GM18526 (cell line): ENCODE measurements around the gene ESRRA.
A peak's percentile ranks its signal among the peaks of the same experiment; 100 is the strongest.

Source experiments
- POLR2A ChIP-seq: IDR thresholded peaks from 3 replicates; pipeline ENCODE4 v1.6.1; 2011; ENCODE audit not compliant: insufficient read length; ENCODE audit errors: extremely low read depth

The ESRRA gene

DNA sequence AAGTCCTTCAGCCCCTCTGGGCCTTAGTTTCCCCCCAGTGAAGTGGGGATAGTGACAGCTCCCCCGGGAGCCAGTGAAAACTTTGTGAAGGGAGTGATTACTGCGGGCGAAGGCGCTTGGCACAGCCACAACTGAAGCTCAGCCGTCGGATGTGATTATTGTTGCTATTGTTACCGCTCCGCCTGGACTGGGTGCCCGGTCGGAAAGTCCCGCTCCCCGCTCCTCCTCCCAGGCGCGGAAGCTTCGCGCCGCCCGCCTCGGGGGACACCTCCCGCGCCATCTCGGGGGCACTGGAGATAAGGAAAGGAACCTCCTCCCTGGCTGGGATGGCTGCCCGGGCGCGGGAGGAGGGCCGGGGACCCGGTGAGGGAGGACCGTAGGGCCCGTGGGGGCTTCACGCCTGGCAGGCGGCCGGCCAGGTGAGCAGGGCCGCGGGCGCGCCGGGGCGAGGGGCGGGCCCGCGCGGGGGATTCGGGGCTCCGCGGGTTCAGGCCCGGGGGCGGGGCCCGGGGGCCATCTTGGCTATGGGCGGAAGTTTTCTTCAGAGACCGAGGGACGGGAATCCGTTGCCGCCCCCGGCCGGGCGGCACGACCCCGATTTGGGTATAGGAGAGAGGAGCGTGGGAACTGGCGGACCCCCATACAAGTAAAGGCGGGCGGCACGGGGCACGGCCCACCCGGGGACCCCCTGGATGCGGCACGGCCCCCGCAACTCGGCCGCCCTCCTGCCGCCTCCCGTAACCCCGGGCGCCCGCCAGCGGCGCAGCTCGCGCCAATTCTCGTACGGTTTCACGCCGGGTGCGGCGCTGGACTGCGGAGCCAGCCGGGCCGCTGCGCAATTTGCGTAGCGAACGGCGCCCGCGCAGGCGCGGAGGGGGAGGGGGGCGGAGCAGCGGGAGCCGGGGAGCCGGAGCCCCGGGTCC is 20.1 kb upstream of the ESRRA start, which contains the start of gene GPR137:
Gene GPR137, plus strand, starts transcription at position 887 of the 923 bp plus-strand sequence. CDS start 677 bp downstream, outside the sequence.
- peak; percentile 11 for TF ChIP-seq POLR2A

DNA sequence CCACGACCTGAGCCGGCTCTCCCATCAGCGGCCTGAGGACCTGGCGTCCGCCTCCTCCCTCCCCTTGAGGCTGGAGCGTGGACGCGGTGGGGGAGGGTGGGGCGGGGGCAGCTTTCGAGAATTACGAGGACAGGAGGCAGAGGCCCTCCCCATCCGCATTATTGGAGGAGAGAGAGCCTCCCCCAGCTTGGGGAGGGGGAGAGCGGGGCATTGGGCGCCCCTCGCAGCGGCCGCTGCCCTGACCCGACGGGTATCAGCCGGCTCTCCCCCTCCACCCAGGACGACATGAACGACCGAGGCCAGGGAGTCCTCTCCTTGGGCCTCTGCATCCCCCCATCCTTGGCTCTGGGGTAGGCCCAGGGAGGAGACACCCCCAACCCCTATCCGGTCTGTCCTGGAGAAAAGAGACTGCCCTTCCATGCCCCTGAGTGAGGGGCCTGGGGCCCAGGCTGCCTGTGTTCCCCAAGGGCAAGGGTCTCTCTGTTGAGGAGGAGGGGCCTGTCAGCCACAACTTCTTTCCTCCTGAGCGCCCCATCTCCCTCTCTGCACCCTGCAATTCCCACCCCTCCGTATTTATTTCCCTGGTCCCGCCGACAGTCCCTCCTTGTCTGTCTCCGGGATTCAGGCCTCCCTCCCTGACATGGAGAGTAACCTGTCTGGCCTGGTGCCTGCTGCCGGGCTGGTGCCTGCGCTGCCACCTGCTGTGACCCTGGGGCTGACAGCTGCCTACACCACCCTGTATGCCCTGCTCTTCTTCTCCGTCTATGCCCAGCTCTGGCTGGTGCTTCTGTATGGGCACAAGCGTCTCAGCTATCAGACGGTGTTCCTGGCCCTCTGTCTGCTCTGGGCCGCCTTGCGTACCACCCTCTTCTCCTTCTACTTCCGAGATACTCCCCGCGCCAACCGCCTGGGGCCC is 19.2 kb upstream of the ESRRA start:
- TF ChIP-seq POLR2A: peak; percentile 11

DNA sequence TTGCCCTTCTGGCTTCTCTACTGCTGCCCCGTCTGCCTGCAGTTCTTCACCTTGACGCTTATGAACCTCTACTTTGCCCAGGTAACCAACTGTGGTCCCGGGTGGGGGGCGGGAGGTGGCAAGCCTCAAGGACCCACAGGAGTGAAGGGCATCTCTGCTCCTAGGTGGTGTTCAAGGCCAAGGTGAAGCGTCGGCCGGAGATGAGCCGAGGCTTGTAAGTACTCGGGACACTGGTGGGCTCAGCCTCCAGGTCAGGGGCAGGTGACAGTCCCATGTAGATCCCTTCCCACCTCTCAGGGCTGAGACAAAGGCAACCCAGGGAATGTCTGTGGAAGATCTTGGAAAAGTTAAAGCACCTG is 18.5 kb upstream of the ESRRA start:
- TF ChIP-seq POLR2A: no peak

DNA sequence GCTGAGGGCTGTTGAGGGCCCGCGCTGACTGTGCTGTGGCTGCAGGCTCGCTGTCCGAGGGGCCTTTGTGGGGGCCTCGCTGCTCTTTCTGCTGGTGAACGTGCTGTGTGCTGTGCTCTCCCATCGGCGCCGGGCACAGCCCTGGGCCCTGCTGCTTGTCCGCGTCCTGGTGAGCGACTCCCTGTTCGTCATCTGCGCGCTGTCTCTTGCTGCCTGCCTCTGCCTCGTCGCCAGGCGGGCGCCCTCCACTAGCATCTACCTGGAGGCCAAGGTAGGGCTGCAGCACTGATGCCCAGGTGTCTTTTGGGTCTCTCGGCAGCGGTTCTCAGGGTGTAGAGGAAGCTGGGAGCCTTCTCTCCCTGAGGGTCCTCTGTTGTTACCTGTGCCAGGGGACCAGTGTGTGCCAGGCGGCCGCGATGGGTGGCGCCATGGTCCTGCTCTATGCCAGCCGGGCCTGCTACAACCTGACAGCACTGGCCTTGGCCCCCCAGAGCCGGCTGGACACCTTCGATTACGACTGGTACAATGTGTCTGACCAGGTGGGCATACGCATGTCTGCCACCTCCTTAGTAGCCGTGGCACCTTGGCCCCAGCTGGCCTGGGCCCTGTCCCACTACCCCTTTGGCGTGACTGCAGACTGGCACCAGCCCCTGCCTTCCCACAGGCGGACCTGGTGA is 17.5 kb upstream of the ESRRA start:
- TF ChIP-seq POLR2A: no peak

DNA sequence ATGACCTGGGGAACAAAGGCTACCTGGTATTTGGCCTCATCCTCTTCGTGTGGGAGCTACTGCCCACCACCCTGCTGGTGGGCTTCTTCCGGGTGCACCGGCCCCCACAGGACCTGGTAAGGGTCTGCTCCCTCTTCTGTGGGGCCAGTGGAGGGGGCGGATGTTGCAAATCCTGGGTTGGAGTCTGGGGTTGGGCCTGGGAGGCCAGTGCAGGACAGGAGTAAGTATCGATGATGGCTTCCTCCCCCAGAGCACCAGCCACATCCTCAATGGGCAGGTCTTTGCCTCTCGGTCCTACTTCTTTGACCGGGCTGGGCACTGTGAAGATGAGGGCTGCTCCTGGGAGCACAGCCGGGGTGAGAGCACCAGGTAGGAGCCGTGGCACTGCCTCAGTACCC is 17.0 kb upstream of the ESRRA start:
- no peak for TF ChIP-seq POLR2A

DNA sequence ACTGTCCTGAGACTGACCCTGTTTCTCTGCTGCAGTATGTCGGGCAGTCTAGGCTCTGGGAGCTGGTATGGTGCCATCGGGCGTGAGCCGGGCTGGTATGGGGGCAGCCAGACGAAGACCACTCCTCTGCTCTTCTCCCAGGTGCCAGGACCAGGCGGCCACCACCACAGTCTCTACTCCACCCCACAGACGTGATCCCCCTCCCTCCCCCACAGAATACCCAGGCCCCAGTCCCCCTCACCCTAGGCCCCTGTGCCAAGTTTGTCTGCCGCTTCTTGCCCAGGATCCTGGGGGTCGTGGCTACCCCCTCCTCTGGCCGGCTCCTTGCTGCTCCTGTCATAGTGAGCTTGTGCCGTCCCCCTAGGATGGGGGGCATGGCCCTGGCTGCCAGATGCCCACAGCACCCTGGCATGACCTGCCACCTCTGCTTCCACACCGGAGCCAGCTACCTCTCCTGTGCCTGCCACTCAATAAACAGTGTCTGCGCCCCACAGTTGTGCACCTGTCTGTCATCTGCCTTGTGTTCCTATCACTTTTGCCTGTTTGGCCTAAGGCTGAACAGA is 16.2 kb upstream of the ESRRA start:
- TF ChIP-seq POLR2A: no peak

DNA sequence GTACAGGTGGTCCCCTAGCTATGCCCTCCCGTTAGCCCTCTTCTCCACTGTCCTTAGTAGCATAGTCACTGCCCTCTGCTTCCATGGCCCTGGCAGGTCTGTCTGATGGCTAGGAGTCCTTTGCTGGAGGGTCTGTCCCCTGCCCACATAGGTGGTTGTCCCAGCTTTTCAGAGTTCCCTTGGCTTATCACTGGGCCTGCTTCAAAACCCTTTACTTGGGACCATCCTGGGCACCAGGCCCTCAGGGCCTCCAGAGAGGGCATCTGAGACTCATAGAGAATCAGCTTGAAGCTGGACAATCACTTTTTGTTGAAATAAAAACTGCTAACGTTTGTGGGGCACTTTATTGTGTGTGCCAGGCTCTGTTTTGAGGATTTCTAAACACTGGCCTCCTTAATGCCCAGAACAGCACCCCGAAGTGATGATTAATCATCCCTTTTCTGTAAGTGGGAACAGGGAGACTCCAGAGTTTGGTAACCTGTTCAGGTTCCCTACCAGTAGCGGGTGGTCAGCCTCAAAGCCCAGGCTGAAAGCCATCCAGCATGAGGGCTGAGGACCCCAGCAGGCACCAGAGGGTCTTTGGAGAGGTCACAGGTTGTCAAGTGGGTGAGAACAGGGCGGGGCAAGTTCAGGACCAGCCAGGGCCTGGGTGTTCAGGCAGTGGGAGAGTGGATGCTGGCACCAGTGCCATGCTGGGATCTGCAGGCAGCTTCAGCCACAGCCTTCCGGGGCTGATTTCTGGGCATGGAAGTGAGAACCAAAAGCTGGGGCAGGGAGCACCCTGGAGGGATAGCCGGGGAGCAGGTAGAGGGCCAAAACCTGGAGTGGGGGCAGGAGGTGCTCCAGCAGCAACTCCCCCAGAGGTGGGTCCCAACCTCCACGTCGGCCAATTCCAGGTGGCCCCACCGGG is 14.7 kb upstream of the ESRRA start:
- no peak for TF ChIP-seq POLR2A

DNA sequence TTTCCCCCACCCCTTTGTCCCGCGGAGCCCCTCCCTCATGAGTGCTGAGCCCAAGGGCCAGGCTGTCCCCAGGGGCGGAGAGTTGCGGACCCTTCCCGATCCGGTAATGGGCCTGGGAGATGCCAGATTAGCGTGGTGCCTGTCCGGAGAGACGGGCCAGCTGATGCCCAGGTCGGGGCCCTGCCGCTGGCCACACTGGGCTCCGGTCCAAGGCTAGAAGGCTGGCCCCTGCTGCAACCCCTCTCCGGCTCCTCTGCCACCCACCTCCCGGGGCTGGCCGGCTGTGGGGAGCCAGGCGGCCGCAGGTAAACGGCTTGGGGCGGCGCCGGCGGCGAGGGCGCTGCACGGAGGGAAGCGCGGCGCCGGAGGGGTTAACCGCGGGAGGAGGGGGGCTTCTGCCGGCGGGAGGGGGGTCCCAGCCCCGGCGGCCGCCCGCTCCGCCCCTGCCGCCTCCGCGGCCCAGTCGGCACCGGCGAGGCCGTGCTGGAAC is 14.0 kb upstream of the ESRRA start, which contains the start of gene KCNK4:
Gene KCNK4, plus strand, starts transcription at position 41 of the 490 bp plus-strand sequence. CDS start 1,717 bp downstream, outside the sequence.
- no peak for TF ChIP-seq POLR2A

DNA sequence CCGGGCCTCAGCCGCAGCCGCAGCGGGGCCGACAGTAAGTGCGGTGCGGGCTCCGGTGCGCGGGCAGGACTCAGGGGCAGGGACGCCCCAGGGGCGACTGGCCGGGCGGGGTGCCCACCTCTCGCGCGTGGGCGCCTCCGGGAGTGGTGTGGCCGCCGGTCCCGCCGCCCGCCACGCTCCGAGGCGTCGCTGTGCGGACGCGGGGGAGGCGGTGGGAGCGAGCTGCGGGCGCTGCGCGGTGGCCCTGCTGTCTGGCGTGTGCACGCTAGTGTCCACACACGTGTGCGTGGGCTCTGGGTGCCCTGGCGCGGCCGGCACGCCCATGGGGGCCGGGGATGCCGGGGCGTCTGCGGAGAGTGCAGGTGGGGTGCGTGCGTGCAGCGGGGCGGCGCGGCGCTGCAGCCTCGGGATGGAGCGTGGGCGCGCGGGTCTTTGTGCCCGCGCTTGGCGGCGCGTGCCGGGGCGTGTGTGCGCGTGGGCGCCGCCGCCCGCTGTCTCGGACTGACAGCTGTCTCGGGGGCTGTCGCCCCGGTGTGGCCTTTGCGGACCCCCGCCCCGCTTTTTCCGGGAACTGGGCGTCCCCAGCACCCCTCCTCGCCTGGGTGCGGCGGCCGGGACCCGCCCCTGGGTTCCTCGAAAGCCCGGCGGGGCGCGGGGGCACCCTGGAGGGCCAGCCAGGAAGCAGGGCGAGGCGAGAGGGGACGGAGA is 13.4 kb upstream of the ESRRA start:
- no peak for TF ChIP-seq POLR2A

DNA sequence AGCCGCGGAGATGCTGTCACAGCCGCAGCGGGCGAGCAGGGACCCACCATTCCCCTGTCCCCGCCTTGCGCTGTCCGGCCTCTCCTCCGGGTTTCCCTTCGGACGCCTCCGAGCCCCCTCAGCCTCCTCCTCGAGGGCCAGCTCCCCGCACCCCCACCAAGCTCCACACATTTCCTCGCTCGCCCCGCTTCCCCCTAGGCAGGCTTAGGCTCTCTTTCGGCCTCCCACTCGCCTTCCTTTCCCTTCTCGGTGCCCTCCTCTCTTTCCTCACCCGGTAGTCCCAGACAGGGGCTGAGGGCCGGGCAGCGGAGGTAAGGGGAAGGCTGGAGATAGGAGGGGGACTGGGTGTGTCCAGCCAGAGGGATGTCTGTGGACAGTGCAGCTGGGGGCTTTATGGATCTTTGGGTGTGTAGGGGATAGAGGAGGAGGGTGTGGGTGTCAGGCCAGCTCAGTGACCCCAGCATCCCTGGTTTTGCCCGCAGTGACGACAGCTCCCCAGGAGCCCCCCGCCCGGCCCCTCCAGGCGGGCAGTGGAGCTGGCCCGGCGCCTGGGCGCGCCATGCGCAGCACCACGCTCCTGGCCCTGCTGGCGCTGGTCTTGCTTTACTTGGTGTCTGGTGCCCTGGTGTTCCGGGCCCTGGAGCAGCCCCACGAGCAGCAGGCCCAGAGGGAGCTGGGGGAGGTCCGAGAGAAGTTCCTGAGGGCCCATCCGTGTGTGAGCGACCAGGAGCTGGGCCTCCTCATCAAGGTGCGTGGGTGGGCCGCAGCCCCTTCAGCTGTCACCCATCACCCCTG is 12.7 kb upstream of the ESRRA start:
- TF ChIP-seq POLR2A: no peak

DNA sequence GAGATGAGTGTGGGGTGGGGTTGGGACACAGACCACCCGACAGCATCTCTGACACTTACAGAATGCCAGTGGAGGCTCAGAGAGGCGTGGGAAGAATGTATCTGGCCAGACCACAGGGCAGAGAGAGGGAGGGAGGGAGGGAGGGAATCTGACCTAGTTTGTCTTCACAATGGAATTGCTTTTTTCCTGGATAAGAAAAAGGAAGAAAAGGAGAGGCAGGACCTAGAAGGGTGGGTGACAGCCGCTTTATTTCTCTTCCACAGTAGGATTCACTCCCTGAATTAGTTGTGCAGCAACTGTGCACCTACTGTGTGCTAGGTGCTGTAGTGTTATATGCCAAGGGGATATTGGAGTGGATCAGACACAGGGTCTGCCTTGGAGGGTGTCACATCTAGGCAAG is 10.6 kb upstream of the ESRRA start:
- TF ChIP-seq POLR2A: no peak

DNA sequence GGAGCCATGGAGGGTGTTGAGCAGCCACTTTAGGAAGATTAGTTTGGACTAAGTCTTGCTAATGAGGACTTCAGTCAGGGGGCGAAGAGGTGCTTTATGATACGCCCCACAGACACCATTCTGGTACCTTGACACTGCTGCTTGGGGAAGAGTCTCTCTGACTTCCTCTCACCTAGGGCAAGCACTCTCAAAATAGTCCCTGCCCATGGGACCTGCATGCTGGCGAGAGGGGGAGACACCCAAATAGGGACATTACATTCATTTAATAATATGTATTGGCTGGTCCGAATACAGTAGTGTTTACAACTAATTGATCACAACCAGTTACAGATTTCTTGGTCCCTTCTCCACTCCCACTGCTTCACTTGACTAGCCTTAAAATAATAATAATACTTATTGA is 9.6 kb upstream of the ESRRA start:
- no peak for TF ChIP-seq POLR2A
